GM12878 (cell line): ENCODE results near the gene HEXIM2. TPM values are rescaled to one million over a fixed set of nuclear protein-coding genes. Genes with fewer than 3 reads are reported as not detected.

ENCODE experiments used
- ATAC-seq: fragments of 200-7000 bp; cut with Tn5 transposase; 3 replicates; pipeline ENCODE4 v1.9.1; 2020; ENCODE audit warnings: mild to moderate bottlenecking, moderate library complexity
- BruUV-seq: library from RNA; stranded (reverse); fragments of 400-500 nt; replicated peaks from 2 replicates; lab custom pipeline; 2021; lab: Mats Ljungman, UMichigan
- CTCF ChIA-PET: fragments of 300-600 bp; sonication (Branson Sonifier 250); formaldehyde crosslinking; extraction: SDS; loops from one replicate; lab custom pipeline; 2021; ENCODE audit warnings: inconsistent platforms; lab: Yijun Ruan, JAX
- POLR2A ChIA-PET: fragments of 350-600 bp; formaldehyde crosslinking; extraction: SDS; loops from one replicate; lab custom pipeline; 2021; ENCODE audit warnings: inconsistent platforms; lab: Charles Lee
- RAD21 ChIA-PET: fragments of 300-600 bp; sonication (Branson Sonifier 250); formaldehyde crosslinking; loops from one replicate; lab custom pipeline; 2023; ENCODE audit warnings: antibody characterized with exemption; ENCODE audit not compliant: unreplicated experiment; lab: Charles Lee
- SMC1A ChIA-PET: fragments of 300-600 bp; sonication (Branson Sonifier 250); formaldehyde crosslinking; loops from one replicate; lab custom pipeline; 2023; ENCODE audit not compliant: unreplicated experiment, uncharacterized antibody; lab: Charles Lee
- DNase-seq: peaks from one replicate; pipeline ENCODE4 v3.0.0-alpha.2; 2011; ENCODE audit warnings: low read depth, low spot score
- FAIRE-seq: peaks from 3 replicates; lab custom pipeline; 2011; peaks lifted over from hg19 to GRCh38; lab: Jason Lieb, UNC
- H2AFZ ChIP-seq: 2 replicates; pipeline ENCODE4 v1.6.0; 2011; ENCODE audit warnings: low read depth, low read length, control low read depth; ENCODE audit not compliant: control insufficient read depth
- H3K27ac ChIP-seq: 2 replicates; pipeline ENCODE4 v1.5.1; 2011; ENCODE audit warnings: control low read depth; ENCODE audit not compliant: control insufficient read depth, insufficient read depth
- H3K27me3 ChIP-seq, 2 experiments: replicated peaks in 1 of 2; 2 replicates each; pipeline versions ENCODE4 v1.6.0 to v1.6.1; 2011; ENCODE audit warnings: low read length in 1 of 2; ENCODE audit not compliant: control insufficient read depth in 2 of 2, insufficient read depth in 2 of 2
- H3K36me3 ChIP-seq, 2 experiments: 2 replicates each; pipeline ENCODE4 v1.5.1; 2011; ENCODE audit warnings: low read length in 1 of 2; ENCODE audit not compliant: control insufficient read depth in 2 of 2, insufficient read depth in 2 of 2
- H3K4me1 ChIP-seq: 2 replicates; pipeline ENCODE4 v1.6.1; 2011; ENCODE audit warnings: mild to moderate bottlenecking, low read length, moderate library complexity, mixed read lengths; ENCODE audit not compliant: control insufficient read depth, insufficient read depth
- H3K4me2 ChIP-seq: 2 replicates; pipeline ENCODE4 v1.6.0; 2011; ENCODE audit warnings: control low read depth; ENCODE audit not compliant: control insufficient read depth, insufficient read depth
- H3K4me3 ChIP-seq: fragments of 200-600 bp; sonication (generic); 2 replicates; pipeline ENCODE4 v1.5.1; 2016
- H3K79me2 ChIP-seq: 2 replicates; pipeline ENCODE4 v1.6.0; 2011; ENCODE audit warnings: low read length; ENCODE audit not compliant: control insufficient read depth, insufficient read depth
- H3K9ac ChIP-seq: 2 replicates; pipeline ENCODE4 v1.8.0; 2011; ENCODE audit warnings: low read length, control low read depth, mixed read lengths; ENCODE audit not compliant: control insufficient read depth, insufficient read depth
- H3K9me3 ChIP-seq: replicated peaks from 3 replicates; pipeline ENCODE4 v1.5.1; 2011; ENCODE audit warnings: mild to moderate bottlenecking, low read length; ENCODE audit not compliant: control insufficient read depth, insufficient read depth
- H4K20me1 ChIP-seq: 2 replicates; pipeline ENCODE4 v1.6.0; 2011; ENCODE audit not compliant: control insufficient read depth, insufficient read depth
- BHLHE40 ChIP-seq, 2 experiments: fragments of 450-650 bp in 1 of 2; IDR thresholded peaks; 2 replicates each; pipeline ENCODE4 v1.6.1; 2011 to 2017; ENCODE audit warnings: low read depth in 2 of 2, borderline replicate concordance in 1 of 2, improper control_type of control experiment in 1 of 2, low read length in 1 of 2, mild to moderate bottlenecking in 1 of 2
- CHD4 ChIP-seq: fragments of 200-600 bp; sonication (generic); IDR thresholded peaks from 2 replicates; pipeline ENCODE4 v1.6.1; 2016; ENCODE audit warnings: mild to moderate bottlenecking
- E2F4 ChIP-seq: IDR thresholded peaks from 2 replicates; pipeline ENCODE4 v1.6.1; 2012; ENCODE audit warnings: low read depth, low read length, improper control_type of control experiment
- EGR1 ChIP-seq, 2 experiments: IDR thresholded peaks; 1 replicate in 1 of 2; 2 replicates in 1 of 2; pipeline ENCODE4 v1.6.1; 2011 to 2012; ENCODE audit warnings: low read depth in 2 of 2, low read length in 2 of 2, borderline replicate concordance in 1 of 2, mild to moderate bottlenecking in 1 of 2, moderate library complexity in 1 of 2
- IKZF1 ChIP-seq: fragments of 450-650 bp; conservative IDR thresholded peaks from 2 replicates; pipeline ENCODE4 v1.6.1; 2017; ENCODE audit warnings: antibody characterized with exemption, mild to moderate bottlenecking
- NFYA ChIP-seq: IDR thresholded peaks from 2 replicates; pipeline ENCODE4 v1.6.1; 2011; ENCODE audit warnings: low read depth, mild to moderate bottlenecking, low read length, improper control_type of control experiment, borderline replicate concordance
- PAX8 ChIP-seq: fragments of 450-650 bp; IDR thresholded peaks from 2 replicates; pipeline ENCODE4 v1.6.1; 2017; ENCODE audit warnings: mild to moderate bottlenecking, moderate library complexity
- PBX3 ChIP-seq: IDR thresholded peaks from 2 replicates; pipeline ENCODE4 v1.6.1; 2011; ENCODE audit warnings: mild to moderate bottlenecking, low read depth, low read length, moderate library complexity; ENCODE audit not compliant: insufficient replicate concordance
- RB1 ChIP-seq: fragments of 450-650 bp; formaldehyde crosslinking; IDR thresholded peaks from 2 replicates; pipeline ENCODE4 v1.6.1; 2017; ENCODE audit warnings: mild to moderate bottlenecking, borderline replicate concordance
- ZBTB11 ChIP-seq: fragments of 450-650 bp; formaldehyde crosslinking; IDR thresholded peaks from 2 replicates; pipeline ENCODE4 v1.5.0; 2022; ENCODE audit warnings: mild to moderate bottlenecking, missing genetic modification characterization
- ZBTB33 ChIP-seq: fragments of 450-650 bp; IDR thresholded peaks from 2 replicates; pipeline ENCODE4 v1.6.1; 2017; ENCODE audit warnings: mild to moderate bottlenecking
- ZNF274 ChIP-seq: IDR thresholded peaks from one replicate; pipeline ENCODE4 v1.8.0; 2011; ENCODE audit not compliant: insufficient read length, insufficient read depth
- ZNF622 ChIP-seq: fragments of 450-650 bp; IDR thresholded peaks from 2 replicates; pipeline ENCODE4 v1.6.1; 2017; ENCODE audit warnings: mild to moderate bottlenecking, inconsistent platforms
- ZSCAN29 ChIP-seq: fragments of 450-650 bp; IDR thresholded peaks from 2 replicates; pipeline ENCODE4 v1.6.1; 2017; ENCODE audit warnings: mild to moderate bottlenecking, moderate library complexity
- WGBS: methylation state at CpG from one replicate; pipeline ENCODE4 v1.1.6; 2016; ENCODE audit warnings: low lambda C conversion rate; ENCODE audit not compliant: insufficient replicate concordance, insufficient coverage; ENCODE audit errors: missing lambda C conversion rate; 5-methylcytosine and 5-hydroxymethylcytosine counted together
- in situ Hi-C: fragments of 300-500 bp; cut with MboI; formaldehyde crosslinking; loops from 9 replicates; pipeline ENCODE4 v1.14.3; 2018; ENCODE audit warnings: mixed read lengths
- intact Hi-C: fragments of 100-400 bp; cut with micrococcal nuclease; formaldehyde crosslinking; loops from one replicate; pipeline ENCODE4 v1.14.2; 2022; ENCODE audit not compliant: unreplicated experiment
- polyA plus RNA-seq, 11 experiments: library from polyadenylated mRNA; depleted of rRNA in 4 of 11; unstranded in 6 of 11; stranded (reverse) in 5 of 11; fragments of >200 nt; fragmentation: Nextera tagmentation in 4 of 11; fragmentation: Illumina TruSeq in 1 of 11; extraction: Ambion mirVana in 4 of 11; extraction: Trizol in 1 of 11; gene quantifications; 1 replicate in 1 of 11; 2 replicates in 10 of 11; pipeline versions ENCODE4 v1.2.1 to v1.2.3, GENCODE V29; 2011 to 2016; ENCODE audit warnings: inconsistent platforms in 2 of 11, missing spikeins in 2 of 11, low read depth in 1 of 11
- total RNA-seq, 4 experiments: library from RNA; depleted of rRNA in 3 of 4; stranded (reverse); fragments of >200 nt in 3 of 4; fragmentation: Illumina TruSeq in 1 of 4; extraction: Trizol in 1 of 4; gene quantifications; 2 replicates each; pipeline versions ENCODE4 v1.2.1 to v1.2.3, GENCODE V29; 2013 to 2021

HEXIM2 gene
- total and polyA plus RNA-seq, 10 of the 15 experiments (the other 5 are each of a cell fraction or from before 2014, with no cell fraction given) = 0.10 to 10.3 (median 6.4) TPM

GRCh38 chr17:45121055-45121454 is 40.6 kb upstream of the HEXIM2 start:
- H4K20me1 ChIP-seq = no peaks in the 10 kb centered on the region
- 35% methylated on average over 39 of the region's 45 CpGs for WGBS
- TF ChIP-seq ZNF274 = no peak
- no peak for TF ChIP-seq PAX8
- no peak for TF ChIP-seq ZBTB11 (CRISPR knock-in tag)
- no peak for TF ChIP-seq PBX3
- no peak for TF ChIP-seq BHLHE40 (IDR thresholded peaks at IDR 0.05; ENCODE audit: borderline replicate concordance in 1 of 2, low read depth in 2 of 2, low read length in 1 of 2)
- no peak for TF ChIP-seq ZBTB33
- no peak for TF ChIP-seq RB1
- no peak for TF ChIP-seq ZSCAN29
- TF ChIP-seq NFYA = no peak
- no peak for TF ChIP-seq EGR1 (IDR thresholded peaks at IDR 0.05; ENCODE audit: borderline replicate concordance in 1 of 2, low read depth in 2 of 2, low read length in 2 of 2)
- no peak for TF ChIP-seq ZNF622
- no peak for TF ChIP-seq CHD4
- no peak for TF ChIP-seq E2F4
- no peak for TF ChIP-seq IKZF1
- TF ChIP-seq, all 136 proteins: peak for 0
- POLR2A ChIA-PET = no interaction called here
- H3K9ac ChIP-seq = no peak overlapping the region
- H3K4me1 ChIP-seq = no peaks in the 10 kb centered on the region
- in situ Hi-C loops (loop anchor here (10.0 kb wide), 1 partner anchor 346 kb away; no protein-coding TSS in a partner anchor), intact Hi-C loops (no loop called here)
- no peaks in the 10 kb centered on the region for H3K9me3 ChIP-seq
- no peak overlapping the region for H3K4me3 ChIP-seq
- H3K36me3 ChIP-seq = no peaks in the 10 kb centered on the region
- H3K79me2 ChIP-seq = no peaks in the 10 kb centered on the region
- no peak for FAIRE-seq
- H3K4me2 ChIP-seq = no peak overlapping the region
- H3K27ac ChIP-seq = no peak overlapping the region
- RAD21 ChIA-PET = no interaction called here
- DNase-seq = no peak
- no peak overlapping the region for H2AFZ ChIP-seq
- CTCF ChIA-PET = interaction anchor here (1.7 kb wide), 1 partner anchor 201 kb away, joined by 3 read pairs; no protein-coding TSS in a partner anchor
- H3K27me3 ChIP-seq = no peaks in the 10 kb centered on the region
- no peak for ATAC-seq
- BruUV-seq = no TSS peak
- SMC1A ChIA-PET = no interaction called here
